ENCODE results near the gene ANKLE1.
A peak's percentile ranks its signal among the peaks of the same experiment; 100 is the strongest.

The ANKLE1 gene

GRCh38 chr19:17235300-17235970 is 46.3 kb upstream of the ANKLE1 start:
- Histone ChIP-seq H3K79me2 (ENCODE audit: insufficient read depth, low read length) (peaks cover 4% of the 10 kb centered on the region; the same call in 1 of the 2 replicates), H3K9ac (ENCODE audit: low read length) (peak overlapping the region; percentile 66), H4K20me1 (ENCODE audit: insufficient read depth, low read length) (no peaks in the 10 kb centered on the region), H3K9me3 (ENCODE audit: low read length) (no peaks in the 10 kb centered on the region), H3K9me2 (ENCODE audit: low read depth, low read length) (no peaks in the 10 kb centered on the region), H2AFZ (ENCODE audit: low read length) (no peak overlapping the region), H3K27ac (ENCODE audit: low read depth, low read length, poor library complexity, severe bottlenecking) (peak overlapping the region; percentile 40), H3K27me3 (ENCODE audit: insufficient read depth, low read length) (no peaks in the 10 kb centered on the region), H3K4me1 (ENCODE audit: insufficient read depth, low read length, severe bottlenecking) (peaks cover 24% of the 10 kb centered on the region), H3F3A (ENCODE audit: insufficient read depth, low read length) (no peaks in the 10 kb centered on the region), H3K36me3 (ENCODE audit: insufficient read depth, low read length) (peaks cover 24% of the 10 kb centered on the region; the same call in 1 of the 2 replicates), H3K4me2 (ENCODE audit: low read length) (peak overlapping the region; percentile 83), H3K4me3 (ENCODE audit: low read depth, low read length, poor library complexity, severe bottlenecking) (peak overlapping the region; percentile 61)
- TF ChIP-seq CTCF (IDR thresholded peaks at IDR 0.05; ENCODE audit: low read length) (peak; percentile 58), EZH2 (IDR thresholded peaks at IDR 0.05; ENCODE audit: borderline replicate concordance, low read length) (no peak)

- Histone ChIP-seq H4K20me1 (ENCODE audit: insufficient read depth, low read length) (no peaks in the 10 kb centered on the region), H3K9me3 (ENCODE audit: low read length) (no peaks in the 10 kb centered on the region), H3K79me2 (ENCODE audit: insufficient read depth, low read length) (peaks cover 4% of the 10 kb centered on the region; the same call in 1 of the 2 replicates), H3F3A (ENCODE audit: insufficient read depth, low read length) (no peaks in the 10 kb centered on the region), H3K4me2 (ENCODE audit: low read length) (peak overlapping the region; percentile 83), H3K4me1 (ENCODE audit: insufficient read depth, low read length, severe bottlenecking) (peaks cover 24% of the 10 kb centered on the region), H3K27ac (ENCODE audit: low read depth, low read length, poor library complexity, severe bottlenecking) (peak overlapping the region; percentile 24), H3K9me2 (ENCODE audit: low read depth, low read length) (no peaks in the 10 kb centered on the region), H2AFZ (ENCODE audit: low read length) (no peak overlapping the region), H3K4me3 (ENCODE audit: low read depth, low read length, poor library complexity, severe bottlenecking) (peak overlapping the region; percentile 61), H3K27me3 (ENCODE audit: insufficient read depth, low read length) (no peaks in the 10 kb centered on the region), H3K36me3 (ENCODE audit: insufficient read depth, low read length) (peaks cover 18% of the 10 kb centered on the region; the same call in 1 of the 2 replicates), H3K9ac (ENCODE audit: low read length) (peak overlapping the region; percentile 66)
- TF ChIP-seq EZH2 (IDR thresholded peaks at IDR 0.05; ENCODE audit: borderline replicate concordance, low read length) (no peak), CTCF (IDR thresholded peaks at IDR 0.05; ENCODE audit: low read length) (no peak)
Measured at GRCh38 chr19:17235971-17236777, 45.5 kb upstream of the ANKLE1 start.

- H3K27me3 ChIP-seq (ENCODE audit: insufficient read depth, low read length): no peaks in the 10 kb centered on the region
- peaks cover 14% of the 10 kb centered on the region; the same call in 1 of the 2 replicates for H3K36me3 ChIP-seq (ENCODE audit: insufficient read depth, low read length)
- TF ChIP-seq CTCF (IDR thresholded peaks at IDR 0.05; ENCODE audit: low read length) (no peak), EZH2 (IDR thresholded peaks at IDR 0.05; ENCODE audit: borderline replicate concordance, low read length) (no peak)
- peak overlapping the region; percentile 24 for H3K27ac ChIP-seq (ENCODE audit: low read depth, low read length, poor library complexity, severe bottlenecking)
- no peaks in the 10 kb centered on the region for H3F3A ChIP-seq (ENCODE audit: insufficient read depth, low read length)
- H3K79me2 ChIP-seq (ENCODE audit: insufficient read depth, low read length): peaks cover 4% of the 10 kb centered on the region; the same call in 1 of the 2 replicates
- H3K4me2 ChIP-seq (ENCODE audit: low read length): no peak overlapping the region; the same call in 1 of the 2 replicates
- H3K9me3 ChIP-seq (ENCODE audit: low read length): no peaks in the 10 kb centered on the region
- H3K9me2 ChIP-seq (ENCODE audit: low read depth, low read length): no peaks in the 10 kb centered on the region
- no peak overlapping the region for H2AFZ ChIP-seq (ENCODE audit: low read length)
- H3K4me1 ChIP-seq (ENCODE audit: insufficient read depth, low read length, severe bottlenecking): peaks cover 24% of the 10 kb centered on the region
- no peaks in the 10 kb centered on the region for H4K20me1 ChIP-seq (ENCODE audit: insufficient read depth, low read length)
- no peak overlapping the region for H3K4me3 ChIP-seq (ENCODE audit: low read depth, low read length, poor library complexity, severe bottlenecking)
- H3K9ac ChIP-seq (ENCODE audit: low read length): no peak overlapping the region
Measured at GRCh38 chr19:17236811-17237543, 44.7 kb upstream of the ANKLE1 start.

Data from OCI-LY1 (cell line).